ENCODE measurements around the gene NUMB. TPM values are rescaled to one million over a fixed set of nuclear protein-coding genes. Genes with fewer than 3 reads are reported as not detected.
A peak's percentile ranks its signal among the peaks of the same experiment; 100 is the strongest.

NUMB gene
- total and polyA plus RNA-seq, 2 of the 13 experiments (the other 11 are each of a cell fraction or from before 2014, with no cell fraction given): 20.3 to 71.1 TPM

DNA sequence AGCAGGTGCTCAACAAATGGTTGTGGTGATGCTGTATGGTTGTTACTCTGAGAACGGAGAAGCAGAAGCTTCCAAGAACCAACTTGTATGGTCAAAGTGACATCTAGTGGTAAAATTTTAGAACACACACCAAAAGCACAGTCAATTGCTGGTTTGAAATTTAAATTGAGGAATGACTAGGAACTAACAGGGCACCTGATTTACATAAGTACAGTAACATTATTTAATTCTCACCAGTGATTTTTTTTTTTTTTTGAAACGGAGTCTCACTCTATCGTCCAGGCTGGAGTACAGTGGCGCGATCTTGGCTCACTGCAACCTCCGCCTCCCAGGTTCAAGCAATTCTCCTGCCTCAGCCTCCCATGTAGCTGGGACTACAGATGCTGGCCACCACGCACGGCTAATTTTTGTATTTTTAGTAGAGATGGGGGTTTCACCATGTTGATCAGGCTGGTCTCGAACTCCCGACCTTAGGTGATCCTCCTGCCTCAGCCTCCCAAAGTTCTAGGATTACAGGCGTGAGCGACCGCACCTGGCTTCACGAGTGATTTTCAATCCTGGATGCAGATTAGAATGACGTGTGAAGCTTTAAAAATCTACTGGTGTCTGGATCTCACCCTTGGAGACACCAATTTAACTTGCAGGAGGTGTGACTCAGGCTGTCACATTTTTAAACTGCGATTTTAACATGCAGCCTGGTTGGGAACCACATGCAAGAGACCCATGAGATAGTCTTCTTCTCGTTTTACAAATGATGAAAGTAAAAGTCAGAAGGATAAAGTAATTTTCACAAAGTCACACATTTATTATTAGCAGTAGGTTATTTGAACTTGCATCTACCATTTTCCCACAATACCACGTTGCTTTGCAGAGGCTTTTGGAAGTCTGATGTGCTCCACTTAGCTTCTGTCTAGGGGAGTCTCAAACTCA, 14.1 kb upstream of the NUMB start:
- Histone ChIP-seq H3K79me2 (ENCODE audit: insufficient read depth, low read length) (no peaks in the 10 kb centered on the region), H3K27me3 (ENCODE audit: control insufficient read depth in 1 of 2, insufficient read depth in 2 of 2, low read length in 2 of 2) (no peaks in the 10 kb centered on the region), H3K4me3 (replicated peaks in 1 of 3; ENCODE audit: insufficient read depth in 1 of 3, low read depth in 2 of 3, low read length in 3 of 3) (no peak overlapping the region), H3K9ac (ENCODE audit: insufficient read depth, low read depth, low read length) (no peak overlapping the region), H3K36me3 (replicated peaks in 1 of 2; ENCODE audit: control insufficient read depth in 1 of 2, insufficient read depth in 2 of 2, low read length in 2 of 2) (no peaks in the 10 kb centered on the region), H2AFZ (ENCODE audit: low read length) (no peak overlapping the region), H4K20me1 (ENCODE audit: insufficient read depth, low read length) (no peaks in the 10 kb centered on the region), H3K27ac (ENCODE audit: extremely low read length, insufficient read depth, low read length) (no peak overlapping the region), H3K4me1 (ENCODE audit: insufficient read depth, low read length) (peaks cover 19% of the 10 kb centered on the region), H3K9me3 (ENCODE audit: low read length) (no peaks in the 10 kb centered on the region), H3K4me2 (ENCODE audit: low read depth, low read length) (no peak overlapping the region)
- peak; percentile 64 for DNase-seq (ENCODE audit: low spot score)
- no TSS peak for BruUV-seq (replicated peaks)
- FAIRE-seq: peak; percentile 96
- peak; percentile 81 for ATAC-seq
- ChIA-PET POLR2A (interaction anchor here (0.7 to 2.1 kb wide), 6 partner anchors 10 to 240 kb away, joined by 3 to 11 read pairs (median 4); partner anchors contain the start of genes NUMB and RIOX1), CTCF (ENCODE audit: low intra/inter-chr PET ratio, low total read pairs) (interaction anchor here (0.7 to 3.1 kb wide), 3 partner anchors 177 to 241 kb away, joined by 3 to 24 read pairs (median 10); no protein-coding TSS in a partner anchor)
- WGBS (ENCODE audit: low lambda C conversion rate): 66% methylated on average over 18 of the region's 18 CpGs
- intact Hi-C loops (cut with micrococcal nuclease; ENCODE audit: unreplicated experiment) (loop anchor here (1.0 to 2.0 kb wide), 2 partner anchors 177 to 242 kb away; no protein-coding TSS in a partner anchor), in situ Hi-C loops (cut with HindIII; ENCODE audit: extremely low pct_ligation_motif_present, low pct_unique_long_range_greater_than_20kb) (loop anchor here (5.0 to 25.0 kb wide), 2 partner anchors 240 to 435 kb away; partner anchors contain the start of gene ZFYVE1)
- TF ChIP-seq ERF (CRISPR knock-in tag; IDR thresholded peaks at IDR 0.05) (no peak), SNAPC2 (CRISPR knock-in tag; IDR thresholded peaks at IDR 0.05) (no peak), SETDB1 (CRISPR knock-in tag; IDR thresholded peaks at IDR 0.05; ENCODE audit: borderline replicate concordance) (no peak), NFIC (IDR thresholded peaks at IDR 0.05; ENCODE audit: low read length) (no peak), CENPX (CRISPR knock-in tag; IDR thresholded peaks at IDR 0.05) (no peak), SMC3 (IDR thresholded peaks at IDR 0.05; ENCODE audit: low read length) (peak; percentile 87), RBM22 (optimal IDR thresholded peaks at IDR 0.05; ENCODE audit: low read length) (no peak), KDM5B (CRISPR knock-in tag; IDR thresholded peaks at IDR 0.05; ENCODE audit: borderline replicate concordance) (no peak), PHF21A (CRISPR knock-in tag; IDR thresholded peaks at IDR 0.05) (no peak), RELA (CRISPR knock-in tag; IDR thresholded peaks at IDR 0.05) (no peak), NBN (conservative IDR thresholded peaks at IDR 0.05) (no peak)
- TF ChIP-seq, protein P1, sequence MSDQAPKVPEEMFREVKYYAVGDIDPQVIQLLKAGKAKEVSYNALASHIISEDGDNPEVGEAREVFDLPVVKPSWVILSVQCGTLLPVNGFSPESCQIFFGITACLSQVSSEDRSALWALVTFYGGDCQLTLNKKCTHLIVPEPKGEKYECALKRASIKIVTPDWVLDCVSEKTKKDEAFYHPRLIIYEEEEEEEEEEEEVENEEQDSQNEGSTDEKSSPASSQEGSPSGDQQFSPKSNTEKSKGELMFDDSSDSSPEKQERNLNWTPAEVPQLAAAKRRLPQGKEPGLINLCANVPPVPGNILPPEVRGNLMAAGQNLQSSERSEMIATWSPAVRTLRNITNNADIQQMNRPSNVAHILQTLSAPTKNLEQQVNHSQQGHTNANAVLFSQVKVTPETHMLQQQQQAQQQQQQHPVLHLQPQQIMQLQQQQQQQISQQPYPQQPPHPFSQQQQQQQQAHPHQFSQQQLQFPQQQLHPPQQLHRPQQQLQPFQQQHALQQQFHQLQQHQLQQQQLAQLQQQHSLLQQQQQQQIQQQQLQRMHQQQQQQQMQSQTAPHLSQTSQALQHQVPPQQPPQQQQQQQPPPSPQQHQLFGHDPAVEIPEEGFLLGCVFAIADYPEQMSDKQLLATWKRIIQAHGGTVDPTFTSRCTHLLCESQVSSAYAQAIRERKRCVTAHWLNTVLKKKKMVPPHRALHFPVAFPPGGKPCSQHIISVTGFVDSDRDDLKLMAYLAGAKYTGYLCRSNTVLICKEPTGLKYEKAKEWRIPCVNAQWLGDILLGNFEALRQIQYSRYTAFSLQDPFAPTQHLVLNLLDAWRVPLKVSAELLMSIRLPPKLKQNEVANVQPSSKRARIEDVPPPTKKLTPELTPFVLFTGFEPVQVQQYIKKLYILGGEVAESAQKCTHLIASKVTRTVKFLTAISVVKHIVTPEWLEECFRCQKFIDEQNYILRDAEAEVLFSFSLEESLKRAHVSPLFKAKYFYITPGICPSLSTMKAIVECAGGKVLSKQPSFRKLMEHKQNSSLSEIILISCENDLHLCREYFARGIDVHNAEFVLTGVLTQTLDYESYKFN (CRISPR knock-in tag; conservative IDR thresholded peaks at IDR 0.05): no peak
- TF ChIP-seq, protein P2, sequence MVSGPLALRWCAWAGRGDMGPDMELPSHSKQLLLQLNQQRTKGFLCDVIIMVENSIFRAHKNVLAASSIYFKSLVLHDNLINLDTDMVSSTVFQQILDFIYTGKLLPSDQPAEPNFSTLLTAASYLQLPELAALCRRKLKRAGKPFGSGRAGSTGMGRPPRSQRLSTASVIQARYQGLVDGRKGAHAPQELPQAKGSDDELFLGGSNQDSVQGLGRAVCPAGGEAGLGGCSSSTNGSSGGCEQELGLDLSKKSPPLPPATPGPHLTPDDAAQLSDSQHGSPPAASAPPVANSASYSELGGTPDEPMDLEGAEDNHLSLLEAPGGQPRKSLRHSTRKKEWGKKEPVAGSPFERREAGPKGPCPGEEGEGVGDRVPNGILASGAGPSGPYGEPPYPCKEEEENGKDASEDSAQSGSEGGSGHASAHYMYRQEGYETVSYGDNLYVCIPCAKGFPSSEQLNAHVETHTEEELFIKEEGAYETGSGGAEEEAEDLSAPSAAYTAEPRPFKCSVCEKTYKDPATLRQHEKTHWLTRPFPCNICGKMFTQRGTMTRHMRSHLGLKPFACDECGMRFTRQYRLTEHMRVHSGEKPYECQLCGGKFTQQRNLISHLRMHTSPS (CRISPR knock-in tag; IDR thresholded peaks at IDR 0.05; ENCODE audit: low read depth): no peak
- TF ChIP-seq, protein P3, sequence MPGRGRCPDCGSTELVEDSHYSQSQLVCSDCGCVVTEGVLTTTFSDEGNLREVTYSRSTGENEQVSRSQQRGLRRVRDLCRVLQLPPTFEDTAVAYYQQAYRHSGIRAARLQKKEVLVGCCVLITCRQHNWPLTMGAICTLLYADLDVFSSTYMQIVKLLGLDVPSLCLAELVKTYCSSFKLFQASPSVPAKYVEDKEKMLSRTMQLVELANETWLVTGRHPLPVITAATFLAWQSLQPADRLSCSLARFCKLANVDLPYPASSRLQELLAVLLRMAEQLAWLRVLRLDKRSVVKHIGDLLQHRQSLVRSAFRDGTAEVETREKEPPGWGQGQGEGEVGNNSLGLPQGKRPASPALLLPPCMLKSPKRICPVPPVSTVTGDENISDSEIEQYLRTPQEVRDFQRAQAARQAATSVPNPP (CRISPR knock-in tag; IDR thresholded peaks at IDR 0.05): no peak
- TF ChIP-seq, protein P4, sequence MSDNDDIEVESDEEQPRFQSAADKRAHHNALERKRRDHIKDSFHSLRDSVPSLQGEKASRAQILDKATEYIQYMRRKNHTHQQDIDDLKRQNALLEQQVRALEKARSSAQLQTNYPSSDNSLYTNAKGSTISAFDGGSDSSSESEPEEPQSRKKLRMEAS (IDR thresholded peaks at IDR 0.05): no peak
